HEK293 (cell line): ENCODE results near the gene TMEM240.
"Not testable (repeated sequence)": the region's sequence is repeated elsewhere in the genome, so short reads cannot be mapped to it uniquely, and the experiment has no call there.

Experiments used
- MEIS1 ChIP-seq: sonication (generic); formaldehyde crosslinking; IDR thresholded peaks from 2 replicates; pipeline ENCODE4 v1.8.1; 2022; ENCODE audit warnings: missing genetic modification reagents, mild to moderate bottlenecking, borderline replicate concordance
- ZNF426 ChIP-seq: fragments of 450-650 bp; formaldehyde crosslinking; IDR thresholded peaks from 2 replicates; pipeline ENCODE4 v1.5.1; 2017; ENCODE audit warnings: missing biosample characterization, missing genetic modification characterization, mild to moderate bottlenecking, inconsistent platforms, moderate library complexity
- ZNF561 ChIP-seq: fragments of 450-650 bp; IDR thresholded peaks from 2 replicates; pipeline ENCODE4 v1.5.1; 2018; ENCODE audit warnings: missing biosample characterization, missing genetic modification characterization, borderline replicate concordance
- ZNF843 ChIP-seq: fragments of 450-650 bp; formaldehyde crosslinking; IDR thresholded peaks from 2 replicates; pipeline ENCODE4 v1.5.1; 2016; ENCODE audit warnings: missing biosample characterization, missing genetic modification characterization

GRCh38 chr1:1526476-1526875 is 13.9 kb downstream of the TMEM240 start:
- not testable (repeated sequence) for TF ChIP-seq ZNF843; ZNF561 (tag by site-specific recombination); MEIS1 (CRISPR knock-in tag); ZNF426 (tag by site-specific recombination)
